LHCN-M2 (cell line): ENCODE measurements around the gene ALX4. TPM values are rescaled to one million over a fixed set of nuclear protein-coding genes. Genes with fewer than 3 reads are reported as not detected.

Experiments
- DNase-seq: peaks from one replicate; pipeline ENCODE4 v3.0.0-alpha.2; 2012; ENCODE audit warnings: low read depth
- total RNA-seq: library from RNA; depleted of rRNA; stranded (reverse); fragments of >200 nt; gene quantifications from 2 replicates; pipeline ENCODE4 v1.2.3, GENCODE V29; 2014

ALX4 gene
- total RNA-seq, 1 experiment from 2014 or later, result not detected

- DNase-seq, result no peak
Observed at GRCh38 chr11:44267750-44268613, 42.0 kb downstream of the ALX4 start.

- no peak for DNase-seq
Observed at GRCh38 chr11:44267006-44267749, 42.8 kb downstream of the ALX4 start.

GRCh38 chr11:44266056-44266780, 43.7 kb downstream of the ALX4 start:
- DNase-seq, result no peak

- no peak for DNase-seq
Observed at GRCh38 chr11:44264761-44265160, 45.2 kb downstream of the ALX4 start.

GRCh38 chr11:44264438-44264749, 45.5 kb downstream of the ALX4 start:
- DNase-seq, result no peak

- DNase-seq, result no peak
Observed at GRCh38 chr11:44263738-44264437, 46.1 kb downstream of the ALX4 start.

- no peak for DNase-seq
Observed at GRCh38 chr11:44261800-44262591, 47.9 kb downstream of the ALX4 start.

GRCh38 chr11:44260081-44260480, 49.9 kb downstream of the ALX4 start:
- peak; percentile 54 for DNase-seq

GRCh38 chr11:44258839-44259420, 51.0 kb downstream of the ALX4 start:
- DNase-seq, result peak; percentile 55

- DNase-seq, result peak; percentile 80
Observed at GRCh38 chr11:44258190-44258489, 51.8 kb downstream of the ALX4 start.

GRCh38 chr11:44257338-44258189, 52.4 kb downstream of the ALX4 start:
- DNase-seq, result peak; percentile 19

- DNase-seq, result peak; percentile 9
Observed at GRCh38 chr11:44256673-44257291, 53.2 kb downstream of the ALX4 start.

- no peak for DNase-seq
Observed at GRCh38 chr11:44255406-44256071, 54.4 kb downstream of the ALX4 start.

- DNase-seq, result no peak
Observed at GRCh38 chr11:44252999-44253602, 56.8 kb downstream of the ALX4 start.

- no peak for DNase-seq
Observed at GRCh38 chr11:44250421-44250820, 59.5 kb downstream of the ALX4 start.

GRCh38 chr11:44248109-44248508, 61.8 kb downstream of the ALX4 start:
- no peak for DNase-seq

GRCh38 chr11:44247508-44247907, 62.4 kb downstream of the ALX4 start:
- no peak for DNase-seq

GRCh38 chr11:44246726-44247125, 63.2 kb downstream of the ALX4 start:
- DNase-seq, result peak; percentile 82
